HFF-Myc (cell line): ENCODE data around the gene TEAD1.
A peak's percentile ranks its signal among the peaks of the same experiment; 100 is the strongest.

Experiments used
- DNase-seq: peaks from one replicate; pipeline ENCODE4 v3.0.0-alpha.2; 2011; ENCODE audit warnings: low read depth; ENCODE audit errors: extremely low read depth
- H3K4me3 ChIP-seq: replicated peaks from 2 replicates; pipeline ENCODE4 v1.5.1; 2011; ENCODE audit warnings: low read depth, mild to moderate bottlenecking, control low read depth, low read length
- TF ChIP-seq, protein P1 (sequence below): IDR thresholded peaks from 2 replicates; pipeline ENCODE4 v1.5.1; 2012; ENCODE audit warnings: mild to moderate bottlenecking, low read depth, low read length, control low read depth; ENCODE audit errors: missing control alignments

The TEAD1 gene

DNA sequence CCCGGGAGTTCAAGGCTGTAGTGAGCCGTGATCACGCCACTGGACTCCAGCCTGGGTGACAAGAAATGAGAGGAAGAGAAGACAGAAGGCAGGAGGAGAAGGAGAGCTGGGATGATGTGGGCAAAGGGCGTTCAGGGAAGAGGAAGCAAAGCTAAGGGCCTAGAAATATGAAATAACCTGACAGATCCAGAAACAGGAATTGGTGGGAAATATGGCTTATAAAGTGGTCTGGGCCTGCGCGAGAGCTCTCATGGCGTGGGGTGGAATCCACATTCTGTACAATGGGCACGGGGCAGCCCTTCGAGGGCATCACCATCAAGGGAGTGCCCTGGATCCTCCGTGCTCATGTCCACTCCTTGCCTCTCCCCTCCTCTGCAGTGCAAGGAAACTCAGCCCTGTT, 288.1 kb downstream of the TEAD1 start:
- no peak for DNase-seq
- no peak overlapping the region for H3K4me3 ChIP-seq
- TF ChIP-seq, protein P1, sequence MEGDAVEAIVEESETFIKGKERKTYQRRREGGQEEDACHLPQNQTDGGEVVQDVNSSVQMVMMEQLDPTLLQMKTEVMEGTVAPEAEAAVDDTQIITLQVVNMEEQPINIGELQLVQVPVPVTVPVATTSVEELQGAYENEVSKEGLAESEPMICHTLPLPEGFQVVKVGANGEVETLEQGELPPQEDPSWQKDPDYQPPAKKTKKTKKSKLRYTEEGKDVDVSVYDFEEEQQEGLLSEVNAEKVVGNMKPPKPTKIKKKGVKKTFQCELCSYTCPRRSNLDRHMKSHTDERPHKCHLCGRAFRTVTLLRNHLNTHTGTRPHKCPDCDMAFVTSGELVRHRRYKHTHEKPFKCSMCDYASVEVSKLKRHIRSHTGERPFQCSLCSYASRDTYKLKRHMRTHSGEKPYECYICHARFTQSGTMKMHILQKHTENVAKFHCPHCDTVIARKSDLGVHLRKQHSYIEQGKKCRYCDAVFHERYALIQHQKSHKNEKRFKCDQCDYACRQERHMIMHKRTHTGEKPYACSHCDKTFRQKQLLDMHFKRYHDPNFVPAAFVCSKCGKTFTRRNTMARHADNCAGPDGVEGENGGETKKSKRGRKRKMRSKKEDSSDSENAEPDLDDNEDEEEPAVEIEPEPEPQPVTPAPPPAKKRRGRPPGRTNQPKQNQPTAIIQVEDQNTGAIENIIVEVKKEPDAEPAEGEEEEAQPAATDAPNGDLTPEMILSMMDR, result no peak

DNA sequence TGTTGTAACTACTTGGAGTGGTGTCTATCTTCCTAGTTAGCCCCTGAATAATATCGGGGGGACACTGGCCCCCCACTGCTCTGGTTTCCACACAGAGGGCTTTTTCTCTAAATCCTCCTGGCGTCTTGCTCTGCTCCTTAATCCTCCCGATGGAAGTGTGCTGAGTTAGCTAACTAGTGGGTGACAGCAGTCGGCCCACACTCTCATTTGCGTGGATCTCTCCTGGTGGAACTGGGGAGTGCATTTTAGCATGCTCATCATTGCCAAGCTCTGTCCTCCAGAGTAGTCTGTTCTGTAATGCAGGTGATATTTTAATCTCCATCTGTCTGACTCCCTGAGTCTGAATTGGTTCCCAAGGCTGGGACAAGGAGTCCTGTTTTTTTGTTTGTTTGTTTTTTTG, 288.8 kb downstream of the TEAD1 start:
- TF ChIP-seq, protein P1, result no peak
- H3K4me3 ChIP-seq, result no peak overlapping the region
- no peak for DNase-seq

DNA sequence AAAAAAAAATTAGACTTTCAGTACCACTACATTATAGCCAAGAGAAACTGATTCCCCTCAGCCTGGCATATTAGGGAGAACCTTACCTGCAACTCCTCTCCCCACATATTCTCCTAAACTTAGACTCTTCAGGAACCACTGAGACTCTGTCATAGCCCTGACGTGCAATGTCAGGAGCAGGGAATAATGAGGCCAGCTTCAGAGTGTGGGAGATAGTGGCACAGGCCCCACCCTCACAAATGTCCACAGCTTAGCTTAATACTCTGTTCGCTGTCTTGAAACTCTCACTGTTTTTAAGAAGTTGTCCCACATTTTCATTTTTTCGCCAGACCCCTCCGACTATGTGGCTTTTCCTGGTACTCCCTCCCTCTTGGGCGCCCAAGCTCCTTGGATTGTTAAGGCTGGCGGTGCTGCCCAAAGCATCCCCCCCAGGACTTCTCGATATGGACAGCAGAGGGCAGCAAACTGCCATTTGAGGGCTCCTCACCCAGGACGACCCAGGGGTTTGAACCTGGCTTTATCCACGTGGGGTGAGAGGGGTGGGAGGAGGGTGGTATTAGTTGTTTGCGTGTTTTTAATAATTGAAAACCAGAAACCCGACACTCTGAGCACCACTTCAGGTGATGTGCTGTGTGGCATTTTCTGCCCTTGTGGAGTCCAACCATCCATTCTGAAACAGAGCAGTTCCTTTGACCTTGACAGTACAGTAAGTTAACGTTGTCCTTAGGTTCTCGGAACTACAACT, 289.7 kb downstream of the TEAD1 start:
- no peak overlapping the region for H3K4me3 ChIP-seq
- DNase-seq, result peak; percentile 12
- TF ChIP-seq, protein P1, result peak; percentile 84

DNA sequence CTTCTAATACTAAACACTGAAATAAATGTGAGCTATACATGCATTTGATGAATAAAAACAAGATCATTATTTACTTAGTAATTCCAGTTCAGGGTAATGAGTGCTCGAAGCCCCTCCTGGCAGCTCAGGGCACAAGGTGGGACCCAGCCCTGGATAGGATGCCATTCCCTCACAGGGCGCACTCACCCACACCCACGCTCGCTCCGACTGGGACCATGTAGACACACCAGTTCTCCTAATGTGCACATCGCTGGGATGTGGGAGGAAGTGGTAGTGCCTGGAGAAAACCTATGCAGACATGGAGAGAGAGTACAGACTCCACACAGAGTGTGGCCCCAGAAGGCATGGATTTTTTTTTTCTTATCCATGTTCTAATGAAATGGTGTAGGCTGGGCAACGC, 290.4 kb downstream of the TEAD1 start:
- TF ChIP-seq, protein P1, result no peak
- no peak for DNase-seq
- no peak overlapping the region for H3K4me3 ChIP-seq

DNA sequence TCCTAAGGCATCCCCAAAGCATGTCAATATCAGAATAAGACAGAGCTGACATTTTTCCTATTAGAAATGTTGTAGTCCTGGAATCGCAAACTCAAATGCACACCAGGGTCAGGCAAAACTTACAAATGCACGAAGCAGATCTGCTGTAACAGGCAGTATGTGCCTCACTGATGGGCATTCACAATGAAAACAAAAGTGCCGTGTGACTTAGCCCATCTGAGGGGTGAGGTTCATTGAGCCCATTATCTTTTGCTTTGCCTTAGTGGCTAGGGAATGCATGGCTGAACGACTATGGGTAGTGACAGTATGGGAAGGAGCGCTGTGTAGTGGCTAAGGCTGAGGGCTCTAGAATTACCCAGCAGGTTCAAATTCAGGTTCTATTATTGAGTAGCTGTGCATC, 291.8 kb downstream of the TEAD1 start:
- TF ChIP-seq, protein P1, result no peak
- no peak for DNase-seq
- no peak overlapping the region for H3K4me3 ChIP-seq

DNA sequence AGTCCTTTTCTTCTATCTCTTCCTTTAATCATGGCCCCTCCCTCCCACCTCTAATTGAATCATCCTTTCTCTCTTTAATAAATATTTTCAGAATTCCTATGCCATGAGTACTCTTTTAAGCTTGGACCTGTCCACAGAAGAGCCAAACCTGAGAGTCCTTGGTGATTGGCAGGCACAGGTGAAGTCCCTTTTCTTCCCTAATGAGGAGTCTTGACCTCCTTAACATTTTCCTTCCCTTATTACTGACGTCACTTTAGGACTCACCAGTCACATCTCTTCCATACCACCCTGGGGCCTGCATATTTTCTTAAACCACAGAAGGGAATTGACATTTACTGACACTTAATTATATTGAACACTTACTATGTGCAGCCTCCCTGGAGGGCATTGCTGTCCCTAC, 293.9 kb downstream of the TEAD1 start:
- no peak for DNase-seq
- TF ChIP-seq, protein P1, result no peak
- no peak overlapping the region for H3K4me3 ChIP-seq

DNA sequence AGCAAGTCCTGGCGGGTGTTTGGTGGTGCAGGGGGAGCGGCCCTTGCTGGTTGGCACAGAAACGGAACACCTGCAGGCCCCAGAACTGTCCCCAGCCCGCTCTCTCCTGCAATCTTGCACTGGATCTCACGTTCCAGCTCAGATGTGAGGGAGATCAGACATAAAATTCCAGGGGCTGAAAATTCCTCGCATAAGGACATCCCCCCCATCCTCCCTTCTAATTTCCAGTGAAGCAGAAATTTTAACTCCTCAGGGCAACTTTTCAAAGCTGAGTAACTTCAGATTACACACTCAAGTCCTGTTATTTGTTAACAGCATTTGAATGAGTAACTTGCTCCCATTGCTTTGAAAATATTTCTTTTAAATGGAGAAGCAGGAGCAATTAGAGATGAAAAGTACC, 294.6 kb downstream of the TEAD1 start:
- H3K4me3 ChIP-seq, result no peak overlapping the region
- TF ChIP-seq, protein P1, result no peak
- DNase-seq, result no peak
